ENCODE measurements around the gene ITPK1. TPM values are rescaled to one million over a fixed set of nuclear protein-coding genes. Genes with fewer than 3 reads are reported as not detected.
A peak's percentile ranks its signal among the peaks of the same experiment; 100 is the strongest.
"Not testable (repeated sequence)": the region's sequence is repeated elsewhere in the genome, so short reads cannot be mapped to it uniquely, and the experiment has no call there.

Gene ITPK1
- polyA plus RNA-seq, 2 donors = 15.8 to 22.4 TPM

GRCh38 chr14:93106541-93107156 lies 9.1 kb downstream of the ITPK1 start:
- no peak overlapping the region for H3K27ac ChIP-seq (ENCODE audit: low read depth in 2 of 2, low read length in 1 of 2)
- H3K4me3 ChIP-seq (ENCODE audit: low read depth in 1 of 2, low read length in 2 of 2) = no peak overlapping the region
- H3K4me1 ChIP-seq (ENCODE audit: control insufficient read depth in 2 of 2, insufficient read depth in 2 of 2, low read length in 1 of 2) = peaks cover 9 to 11% of the 10 kb centered on the region in 2 donors
- no peaks in the 10 kb centered on the region for H3K9me3 ChIP-seq (ENCODE audit: control insufficient read depth in 2 of 2, insufficient read depth in 1 of 2, low read depth in 1 of 2, low read length in 1 of 2)
- H3K36me3 ChIP-seq (ENCODE audit: control insufficient read depth in 2 of 2, insufficient read depth in 2 of 2, low read length in 1 of 2) = no peaks in the 10 kb centered on the region
- H3K27me3 ChIP-seq (ENCODE audit: control insufficient read depth in 1 of 2, insufficient read depth in 2 of 2, low read length in 2 of 2) = no peaks in the 10 kb centered on the region
- WGBS, 2 donors = 76 to 93% methylated on average over 6 of the region's 6 CpGs

- H3K4me1 ChIP-seq (ENCODE audit: control insufficient read depth in 2 of 2, insufficient read depth in 2 of 2, low read length in 1 of 2) = peaks cover 9 to 11% of the 10 kb centered on the region in 2 donors
- 61 to 74% methylated on average over 10 of the region's 10 CpGs for WGBS, 2 donors
Measured at GRCh38 chr14:93105856-93106255, 9.9 kb downstream of the ITPK1 start.

GRCh38 chr14:93105362-93105761 lies 10.4 kb downstream of the ITPK1 start:
- no peak overlapping the region for H3K27ac ChIP-seq (ENCODE audit: low read depth in 2 of 2, low read length in 1 of 2)
- no peaks in the 10 kb centered on the region for H3K9me3 ChIP-seq (ENCODE audit: control insufficient read depth in 2 of 2, insufficient read depth in 1 of 2, low read depth in 1 of 2, low read length in 1 of 2)
- no peak overlapping the region for H3K4me3 ChIP-seq (ENCODE audit: low read depth in 1 of 2, low read length in 2 of 2)
- no peaks in the 10 kb centered on the region for H3K36me3 ChIP-seq (ENCODE audit: control insufficient read depth in 2 of 2, insufficient read depth in 2 of 2, low read length in 1 of 2)
- peaks cover 9 to 11% of the 10 kb centered on the region in 2 donors for H3K4me1 ChIP-seq (ENCODE audit: control insufficient read depth in 2 of 2, insufficient read depth in 2 of 2, low read length in 1 of 2)
- 67 to 80% methylated on average over 6 to 7 of the region's 7 CpGs for WGBS, 2 donors
- no peaks in the 10 kb centered on the region for H3K27me3 ChIP-seq (ENCODE audit: control insufficient read depth in 1 of 2, insufficient read depth in 2 of 2, low read length in 2 of 2)

More at GRCh38 chr14:93105856-93106255, 9.9 kb downstream of the ITPK1 start:
- not testable (repeated sequence) for H3K27me3 ChIP-seq (ENCODE audit: control insufficient read depth in 1 of 2, insufficient read depth in 2 of 2, low read length in 2 of 2); H3K9me3 ChIP-seq (ENCODE audit: control insufficient read depth in 2 of 2, insufficient read depth in 1 of 2, low read depth in 1 of 2, low read length in 1 of 2); H3K4me3 ChIP-seq (ENCODE audit: low read depth in 1 of 2, low read length in 2 of 2); H3K36me3 ChIP-seq (ENCODE audit: control insufficient read depth in 2 of 2, insufficient read depth in 2 of 2, low read length in 1 of 2); H3K27ac ChIP-seq (ENCODE audit: low read depth in 2 of 2, low read length in 1 of 2)

GRCh38 chr14:93104961-93105360 lies 10.8 kb downstream of the ITPK1 start:
- H3K4me3 ChIP-seq (ENCODE audit: low read depth in 1 of 2, low read length in 2 of 2) = no peak overlapping the region
- WGBS, 2 donors = 67 to 72% methylated on average over 6 of the region's 6 CpGs
- H3K27me3 ChIP-seq (ENCODE audit: control insufficient read depth in 1 of 2, insufficient read depth in 2 of 2, low read length in 2 of 2) = no peaks in the 10 kb centered on the region
- no peaks in the 10 kb centered on the region for H3K9me3 ChIP-seq (ENCODE audit: control insufficient read depth in 2 of 2, insufficient read depth in 1 of 2, low read depth in 1 of 2, low read length in 1 of 2)
- no peaks in the 10 kb centered on the region for H3K36me3 ChIP-seq (ENCODE audit: control insufficient read depth in 2 of 2, insufficient read depth in 2 of 2, low read length in 1 of 2)
- H3K4me1 ChIP-seq (ENCODE audit: control insufficient read depth in 2 of 2, insufficient read depth in 2 of 2, low read length in 1 of 2) = peaks cover 9 to 11% of the 10 kb centered on the region in 2 donors
- H3K27ac ChIP-seq (ENCODE audit: low read depth in 2 of 2, low read length in 1 of 2) = no peak overlapping the region

GRCh38 chr14:93103392-93104080 lies 12.2 kb downstream of the ITPK1 start:
- WGBS, 2 donors = 59 to 74% methylated on average over 9 of the region's 9 CpGs
- Histone ChIP-seq H3K27me3 (ENCODE audit: control insufficient read depth in 1 of 2, insufficient read depth in 2 of 2, low read length in 2 of 2) (no peaks in the 10 kb centered on the region), H3K4me1 (ENCODE audit: control insufficient read depth in 2 of 2, insufficient read depth in 2 of 2, low read length in 1 of 2) (peaks cover 9 to 11% of the 10 kb centered on the region in 2 donors), H3K4me3 (ENCODE audit: low read depth in 1 of 2, low read length in 2 of 2) (peak overlapping the region in 1 of 2 donors; percentile 1), H3K27ac (ENCODE audit: low read depth in 2 of 2, low read length in 1 of 2) (peak overlapping the region in 1 of 2 donors; percentile 40), H3K36me3 (ENCODE audit: control insufficient read depth in 2 of 2, insufficient read depth in 2 of 2, low read length in 1 of 2) (no peaks in the 10 kb centered on the region), H3K9me3 (ENCODE audit: control insufficient read depth in 2 of 2, insufficient read depth in 1 of 2, low read depth in 1 of 2, low read length in 1 of 2) (no peaks in the 10 kb centered on the region)

- no peaks in the 10 kb centered on the region for H3K27me3 ChIP-seq (ENCODE audit: control insufficient read depth in 1 of 2, insufficient read depth in 2 of 2, low read length in 2 of 2)
- H3K4me1 ChIP-seq (ENCODE audit: control insufficient read depth in 2 of 2, insufficient read depth in 2 of 2, low read length in 1 of 2) = peaks cover 4 to 9% of the 10 kb centered on the region in 2 donors
- no peak overlapping the region for H3K4me3 ChIP-seq (ENCODE audit: low read depth in 1 of 2, low read length in 2 of 2)
- H3K9me3 ChIP-seq (ENCODE audit: control insufficient read depth in 2 of 2, insufficient read depth in 1 of 2, low read depth in 1 of 2, low read length in 1 of 2) = no peaks in the 10 kb centered on the region
- H3K27ac ChIP-seq (ENCODE audit: low read depth in 2 of 2, low read length in 1 of 2) = no peak overlapping the region
- H3K36me3 ChIP-seq (ENCODE audit: control insufficient read depth in 2 of 2, insufficient read depth in 2 of 2, low read length in 1 of 2) = no peaks in the 10 kb centered on the region
- 87 to 91% methylated on average over 10 of the region's 10 CpGs for WGBS, 2 donors
Measured at GRCh38 chr14:93102141-93102540, 13.6 kb downstream of the ITPK1 start.

GRCh38 chr14:93101181-93101580 lies 14.5 kb downstream of the ITPK1 start:
- H3K9me3 ChIP-seq (ENCODE audit: control insufficient read depth in 2 of 2, insufficient read depth in 1 of 2, low read depth in 1 of 2, low read length in 1 of 2) = no peaks in the 10 kb centered on the region

GRCh38 chr14:93100570-93100969 lies 15.2 kb downstream of the ITPK1 start:
- Histone ChIP-seq H3K4me1 (ENCODE audit: control insufficient read depth in 2 of 2, insufficient read depth in 2 of 2, low read length in 1 of 2) (peaks cover 4 to 12% of the 10 kb centered on the region in 2 donors), H3K4me3 (ENCODE audit: low read depth in 1 of 2, low read length in 2 of 2) (no peak overlapping the region), H3K36me3 (ENCODE audit: control insufficient read depth in 2 of 2, insufficient read depth in 2 of 2, low read length in 1 of 2) (no peaks in the 10 kb centered on the region), H3K9me3 (ENCODE audit: control insufficient read depth in 2 of 2, insufficient read depth in 1 of 2, low read depth in 1 of 2, low read length in 1 of 2) (no peaks in the 10 kb centered on the region), H3K27ac (ENCODE audit: low read depth in 2 of 2, low read length in 1 of 2) (no peak overlapping the region), H3K27me3 (ENCODE audit: control insufficient read depth in 1 of 2, insufficient read depth in 2 of 2, low read length in 2 of 2) (no peaks in the 10 kb centered on the region)
- WGBS, 2 donors = 65 to 72% methylated on average over 7 of the region's 7 CpGs

More at GRCh38 chr14:93101181-93101580, 14.5 kb downstream of the ITPK1 start:
- Histone ChIP-seq H3K4me1 (ENCODE audit: control insufficient read depth in 2 of 2, insufficient read depth in 2 of 2, low read length in 1 of 2) (peaks cover 4 to 12% of the 10 kb centered on the region in 2 donors), H3K4me3 (ENCODE audit: low read depth in 1 of 2, low read length in 2 of 2) (no peak overlapping the region), H3K36me3 (ENCODE audit: control insufficient read depth in 2 of 2, insufficient read depth in 2 of 2, low read length in 1 of 2) (no peaks in the 10 kb centered on the region), H3K27ac (ENCODE audit: low read depth in 2 of 2, low read length in 1 of 2) (no peak overlapping the region), H3K27me3 (ENCODE audit: control insufficient read depth in 1 of 2, insufficient read depth in 2 of 2, low read length in 2 of 2) (no peaks in the 10 kb centered on the region)
- WGBS, 2 donors = 84 to 91% methylated on average over 6 of the region's 6 CpGs

GRCh38 chr14:93100100-93100499 lies 15.6 kb downstream of the ITPK1 start:
- Histone ChIP-seq H3K4me1 (ENCODE audit: control insufficient read depth in 2 of 2, insufficient read depth in 2 of 2, low read length in 1 of 2) (peaks cover 4 to 12% of the 10 kb centered on the region in 2 donors), H3K27ac (ENCODE audit: low read depth in 2 of 2, low read length in 1 of 2) (no peak overlapping the region), H3K27me3 (ENCODE audit: control insufficient read depth in 1 of 2, insufficient read depth in 2 of 2, low read length in 2 of 2) (no peaks in the 10 kb centered on the region), H3K36me3 (ENCODE audit: control insufficient read depth in 2 of 2, insufficient read depth in 2 of 2, low read length in 1 of 2) (no peaks in the 10 kb centered on the region), H3K4me3 (ENCODE audit: low read depth in 1 of 2, low read length in 2 of 2) (no peak overlapping the region), H3K9me3 (ENCODE audit: control insufficient read depth in 2 of 2, insufficient read depth in 1 of 2, low read depth in 1 of 2, low read length in 1 of 2) (no peaks in the 10 kb centered on the region)
- WGBS, 2 donors = 68 to 82% methylated on average over 3 of the region's 3 CpGs

GRCh38 chr14:93099643-93100042 lies 16.1 kb downstream of the ITPK1 start:
- Histone ChIP-seq H3K36me3 (ENCODE audit: control insufficient read depth in 2 of 2, insufficient read depth in 2 of 2, low read length in 1 of 2) (no peaks in the 10 kb centered on the region), H3K9me3 (ENCODE audit: control insufficient read depth in 2 of 2, insufficient read depth in 1 of 2, low read depth in 1 of 2, low read length in 1 of 2) (no peaks in the 10 kb centered on the region), H3K27ac (ENCODE audit: low read depth in 2 of 2, low read length in 1 of 2) (no peak overlapping the region), H3K4me3 (ENCODE audit: low read depth in 1 of 2, low read length in 2 of 2) (no peak overlapping the region), H3K27me3 (ENCODE audit: control insufficient read depth in 1 of 2, insufficient read depth in 2 of 2, low read length in 2 of 2) (no peaks in the 10 kb centered on the region), H3K4me1 (ENCODE audit: control insufficient read depth in 2 of 2, insufficient read depth in 2 of 2, low read length in 1 of 2) (peaks cover 3 to 12% of the 10 kb centered on the region in 2 donors)
- WGBS, 2 donors = 82 to 89% methylated on average over 9 of the region's 9 CpGs

Data from esophagus (tissue), 2 donors.